T-helper 1 cell treated with Interleukin-12 subunit alpha and Interleukin-12 subunit beta and Interleukin-4 antibody, amounts not matched to agents 30 ng/mL and 1 ng/mL, for 36 hours (primary cell): ENCODE results near the gene C11orf52. TPM values are rescaled to one million over a fixed set of nuclear protein-coding genes. Genes with fewer than 3 reads are reported as not detected.
"Not testable (repeated sequence)": the region's sequence is repeated elsewhere in the genome, so short reads cannot be mapped to it uniquely, and the experiment has no call there.

ENCODE experiments used
- intact Hi-C: fragments of 100-400 bp; cut with micrococcal nuclease; formaldehyde crosslinking; loops from one replicate; pipeline ENCODE4 v1.15.1; 2024
- total RNA-seq: library from RNA; stranded (reverse); gene quantifications from 2 replicates; pipeline ENCODE4 v1.2.3, GENCODE V29; 2022

The C11orf52 gene
- total RNA-seq, 1 donor from 2014 or later, result not detected

DNA sequence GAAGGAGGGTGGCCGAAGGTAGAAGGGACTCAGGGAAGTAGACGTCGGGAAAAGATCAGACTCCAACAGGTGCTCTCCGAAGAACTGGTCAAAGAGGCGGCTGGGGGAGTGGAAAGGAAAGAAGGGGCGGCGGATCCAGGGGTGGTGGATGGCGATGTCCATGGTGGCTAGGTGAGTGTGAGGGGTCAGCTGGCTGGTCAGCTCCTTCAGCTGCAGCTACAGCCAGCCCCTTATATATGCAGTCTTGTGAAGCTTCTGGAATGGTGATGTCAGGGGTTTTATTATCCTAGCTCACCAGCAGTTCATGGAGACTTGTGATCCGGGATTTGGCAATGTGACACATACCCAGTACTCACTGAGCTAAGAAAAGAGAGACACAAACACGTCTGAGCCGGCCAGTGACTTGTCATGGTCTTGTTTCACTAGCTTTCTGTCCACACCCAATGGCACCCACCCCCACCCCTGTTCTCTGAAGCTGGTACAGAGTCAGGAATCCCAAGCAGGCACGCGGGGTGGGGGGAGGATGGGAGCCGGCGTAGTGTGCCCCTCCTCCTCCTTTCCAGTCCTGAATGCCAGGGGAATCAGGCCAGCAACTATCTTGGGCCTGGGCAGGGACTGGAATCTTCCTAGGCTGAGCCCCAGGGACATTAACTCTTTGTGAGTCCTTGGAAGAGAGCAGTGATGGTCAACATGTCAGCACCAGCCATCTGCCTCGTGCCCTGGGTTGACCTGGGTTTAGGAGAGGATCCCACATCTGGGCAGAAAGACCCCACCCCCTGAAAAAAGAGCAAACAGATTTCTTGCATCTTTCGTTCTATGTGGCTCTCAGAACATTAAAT, 6.9 kb upstream of the C11orf52 start, which contains the start of gene CRYAB:
TSS of gene CRYAB (minus strand) at position 208 of the 839 bp plus-strand sequence. CDS start at position 162, 46 bp downstream.
- intact Hi-C loops, result no loop called here

GRCh38 chr11:111912535-111912934, 6.2 kb upstream of the C11orf52 start, which contains the start of gene HSPB2:
Gene HSPB2, plus strand, starts transcription at chr11:111912734. Its CDS starts 96 bp downstream, at chr11:111912830.
- intact Hi-C loops, result no loop called here

DNA sequence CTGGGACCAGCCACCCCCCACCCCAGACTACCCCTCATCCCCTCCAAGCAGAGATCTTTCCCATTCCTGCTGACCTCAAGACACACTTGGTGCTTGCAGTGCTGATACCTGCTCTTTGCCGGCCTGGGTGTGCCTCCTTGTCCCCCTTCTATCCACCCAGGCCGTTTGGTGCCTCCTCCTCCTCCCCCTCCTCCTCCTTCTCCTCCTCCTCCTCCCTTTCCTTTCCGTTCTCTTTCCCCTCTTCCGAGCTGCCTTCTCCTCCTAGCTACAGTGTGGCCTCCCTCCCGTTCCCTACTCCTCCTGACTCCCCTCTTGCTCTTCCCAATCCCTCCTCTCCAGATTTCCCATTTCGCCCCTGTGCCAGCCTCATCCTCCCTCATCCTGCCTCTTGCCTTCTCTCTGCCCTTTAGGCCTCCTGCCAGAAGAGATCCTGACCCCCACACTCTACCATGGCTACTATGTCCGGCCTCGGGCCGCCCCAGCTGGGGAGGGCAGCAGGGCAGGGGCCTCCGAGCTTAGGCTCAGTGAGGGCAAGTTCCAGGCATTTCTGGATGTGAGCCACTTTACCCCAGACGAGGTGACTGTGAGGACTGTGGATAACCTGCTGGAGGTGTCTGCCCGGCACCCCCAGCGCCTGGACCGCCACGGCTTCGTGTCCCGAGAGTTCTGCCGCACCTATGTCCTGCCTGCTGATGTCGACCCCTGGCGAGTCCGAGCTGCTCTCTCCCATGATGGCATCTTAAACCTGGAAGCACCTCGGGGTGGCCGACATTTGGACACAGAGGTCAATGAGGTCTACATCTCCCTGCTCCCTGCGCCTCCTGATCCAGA, 5.5 kb upstream of the C11orf52 start:
- intact Hi-C loops, result no loop called here

DNA sequence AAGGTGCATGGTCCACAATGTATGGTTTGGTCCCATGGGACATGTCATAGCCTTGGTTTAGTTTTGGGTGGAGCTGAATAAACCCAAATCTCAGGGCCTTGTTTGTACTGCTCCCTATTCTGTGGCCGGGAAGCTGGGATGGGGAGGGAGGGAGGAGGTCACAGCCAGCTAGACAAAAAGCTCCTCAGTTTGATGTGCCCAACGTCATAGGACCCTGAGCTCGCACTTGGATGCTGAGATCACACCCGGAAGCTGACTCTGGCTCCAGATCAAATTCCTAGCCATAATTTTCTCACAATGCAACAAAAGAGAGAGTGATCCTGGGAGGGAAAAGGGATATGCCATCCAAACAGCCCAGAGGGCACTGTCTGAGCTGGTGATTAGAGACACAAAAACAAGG, 4.7 kb upstream of the C11orf52 start:
- intact Hi-C loops, result no loop called here

DNA sequence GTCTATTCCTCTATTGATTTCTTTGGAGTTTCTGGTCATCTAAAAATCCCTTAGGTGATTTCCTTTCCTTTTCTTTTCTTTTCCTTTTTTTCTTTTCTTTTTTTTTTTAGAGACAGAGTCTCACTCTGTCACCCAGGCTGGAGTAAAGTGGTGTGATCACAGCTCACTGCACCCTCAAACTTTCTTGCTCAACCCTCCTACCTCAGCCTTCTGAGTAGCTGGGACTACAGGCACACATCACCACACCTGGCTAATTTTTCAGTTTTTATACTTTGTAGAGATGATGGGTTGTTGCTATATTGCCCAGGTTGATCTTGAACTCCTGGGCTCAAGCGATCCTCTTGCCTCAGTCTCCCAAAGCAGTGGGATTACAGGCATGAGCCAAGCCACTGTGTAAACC, 1.9 kb upstream of the C11orf52 start:
- intact Hi-C loops, result no loop called here

GRCh38 chr11:111917312-111917711, 1.4 kb upstream of the C11orf52 start:
- intact Hi-C loops, result no loop called here

DNA sequence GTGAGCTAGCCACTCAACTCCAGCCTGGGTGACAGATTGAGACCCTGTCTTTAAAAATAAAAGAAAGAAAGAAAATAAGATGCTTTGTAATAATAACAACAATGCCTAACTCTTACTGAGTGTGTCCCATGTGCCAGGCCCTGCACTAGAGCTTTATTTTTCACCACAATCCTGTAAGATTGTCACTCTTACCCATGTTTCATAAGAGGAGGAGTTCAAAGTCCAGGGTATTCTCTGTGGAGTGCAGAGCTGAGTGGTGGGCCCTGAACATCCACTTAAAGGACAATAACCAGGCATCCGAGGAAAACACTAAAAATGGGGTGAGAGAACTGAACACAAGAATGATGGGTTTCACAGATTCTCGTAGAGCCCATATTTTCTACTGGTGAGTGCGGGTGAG, 925 bp upstream of the C11orf52 start:
- intact Hi-C loops, result no loop called here

DNA sequence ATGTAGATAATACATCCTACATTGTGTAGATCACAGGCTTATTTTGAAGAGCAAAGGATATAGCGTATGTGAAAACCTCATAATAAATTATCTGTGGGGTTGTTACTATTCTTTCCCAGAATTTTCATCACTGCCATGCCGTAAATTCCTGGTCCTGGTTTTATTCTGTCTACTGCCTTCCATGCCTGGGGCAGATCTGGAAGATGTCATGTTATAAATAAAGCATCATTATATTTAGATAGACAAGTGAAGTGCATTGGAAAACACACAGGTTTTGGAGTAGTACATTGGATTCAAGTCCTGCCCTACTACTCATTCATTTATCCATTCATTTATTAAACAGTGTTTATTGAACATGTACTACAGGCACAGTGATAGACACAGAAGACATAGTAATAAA, 2.2 kb downstream of the C11orf52 start:
- intact Hi-C loops, result no loop called here

- intact Hi-C loops, result no loop called here
Observed at GRCh38 chr11:111921541-111922230, 3.0 kb downstream of the C11orf52 start.

GRCh38 chr11:111922803-111923202, 4.1 kb downstream of the C11orf52 start:
- intact Hi-C loops, result no loop called here

DNA sequence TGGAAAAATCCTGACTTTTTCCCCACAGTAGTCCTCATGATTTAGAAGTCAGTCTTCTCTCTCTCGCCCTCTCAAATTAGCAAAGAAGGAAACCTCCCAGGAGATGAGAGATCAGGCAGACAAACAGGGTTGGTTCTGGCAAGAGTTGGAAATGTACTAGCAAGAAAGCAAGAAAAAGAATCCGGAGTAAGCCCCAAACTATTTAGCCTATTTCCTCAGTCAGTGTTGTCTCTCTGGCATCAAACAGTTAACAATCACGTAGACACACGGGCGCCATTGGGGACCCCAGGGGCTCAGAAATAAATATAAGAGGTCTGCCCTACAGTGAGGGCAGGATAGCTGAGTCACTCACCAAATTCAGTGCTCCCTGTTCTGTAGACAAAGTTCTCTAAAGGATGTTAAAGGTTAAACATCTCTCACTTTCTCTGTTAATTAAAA, 4.7 kb downstream of the C11orf52 start:
- intact Hi-C loops, result no loop called here

DNA sequence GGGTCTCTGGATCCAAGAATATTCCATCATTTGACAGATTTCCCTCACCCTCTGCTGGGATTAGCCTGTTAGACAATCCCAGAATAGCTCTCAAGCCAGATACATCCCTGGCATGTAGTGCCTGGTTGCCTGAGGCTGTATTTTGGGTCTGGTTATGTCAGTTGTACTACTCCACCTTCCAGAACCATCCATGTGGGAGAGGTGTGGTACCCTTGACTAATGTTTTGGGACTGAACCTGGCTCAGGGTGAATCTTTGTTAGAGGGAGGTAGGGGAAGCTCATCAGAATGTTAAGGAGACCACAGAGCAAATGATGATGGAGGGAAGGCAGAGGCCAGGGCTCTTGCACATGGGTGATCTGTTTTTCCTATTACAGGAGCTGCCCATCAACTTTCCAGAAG, 5.2 kb downstream of the C11orf52 start:
- intact Hi-C loops, result no loop called here

DNA sequence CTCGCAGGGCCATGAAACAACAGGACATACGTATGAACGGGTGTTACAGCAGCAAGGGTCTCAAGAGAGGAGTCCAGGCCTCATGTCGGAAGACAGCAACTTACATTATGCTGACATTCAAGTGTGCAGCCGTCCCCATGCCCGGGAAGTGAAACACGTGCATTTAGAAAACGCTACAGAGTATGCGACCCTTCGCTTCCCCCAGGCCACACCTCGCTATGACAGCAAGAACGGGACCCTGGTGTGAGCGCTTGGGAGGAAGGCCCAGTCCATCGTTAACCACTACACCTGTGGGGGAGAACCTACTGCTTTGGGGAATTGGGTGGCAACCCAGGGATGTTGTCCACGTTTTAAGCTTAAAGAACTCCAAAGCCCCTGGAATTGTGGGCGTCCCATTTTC, 7.2 kb downstream of the C11orf52 start:
- intact Hi-C loops, result loop anchor here (1.0 to 5.0 kb wide), 6 partner anchors 47 to 1391 kb away; partner anchors contain the start of genes ALG9, CFAP68, FDXACB1 and PPP2R1B

DNA sequence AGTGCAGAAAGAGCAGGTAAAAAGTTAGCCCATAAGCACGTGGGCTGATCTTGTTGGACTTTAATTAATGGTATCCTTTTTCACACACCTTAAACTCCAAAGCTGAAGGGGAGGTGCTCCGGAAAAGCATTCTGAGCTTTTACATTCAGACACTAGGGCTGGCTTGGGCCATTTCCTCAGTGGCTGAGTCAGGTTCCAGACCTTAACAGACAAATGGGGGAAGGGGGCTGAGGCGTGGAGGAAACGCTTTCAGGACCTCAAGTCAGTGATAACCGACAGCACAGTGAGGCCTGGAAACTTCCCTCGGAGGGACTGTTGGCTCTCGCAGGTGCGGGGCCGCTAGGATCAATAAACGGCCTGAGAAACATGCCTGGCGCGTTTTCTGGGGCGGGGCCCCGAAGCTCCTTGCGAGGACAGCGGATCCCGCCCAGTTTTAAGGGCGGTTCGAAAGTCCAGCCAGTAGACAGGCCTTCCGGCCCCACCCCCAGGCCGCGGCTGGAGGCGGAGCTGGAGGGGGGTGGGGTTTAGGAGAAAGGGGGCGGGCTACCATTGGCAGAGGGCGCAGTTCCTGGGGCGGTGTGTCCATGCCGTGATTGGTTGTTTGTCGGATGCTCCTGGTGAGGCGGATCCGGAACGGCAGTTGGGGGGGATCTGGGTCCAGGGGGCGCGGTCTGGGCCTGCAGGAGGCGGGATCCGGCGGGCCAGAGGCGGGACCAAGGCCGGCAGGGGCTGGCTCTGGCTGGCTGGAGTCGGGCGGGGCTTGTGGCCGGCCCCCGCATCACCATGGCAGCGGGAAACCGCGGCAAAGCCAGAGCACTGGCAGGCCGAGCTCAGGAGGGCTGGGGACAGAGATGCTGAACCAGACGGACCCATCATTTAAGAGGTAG, 8.0 kb downstream of the C11orf52 start:
- intact Hi-C loops, result loop anchor here (1.0 to 5.0 kb wide), 13 partner anchors 10 to 1391 kb away; partner anchors contain the start of genes ALG9, CFAP68, DLAT and FDXACB1

GRCh38 chr11:111930472-111930871, 11.8 kb downstream of the C11orf52 start:
- intact Hi-C loops, result no loop called here

DNA sequence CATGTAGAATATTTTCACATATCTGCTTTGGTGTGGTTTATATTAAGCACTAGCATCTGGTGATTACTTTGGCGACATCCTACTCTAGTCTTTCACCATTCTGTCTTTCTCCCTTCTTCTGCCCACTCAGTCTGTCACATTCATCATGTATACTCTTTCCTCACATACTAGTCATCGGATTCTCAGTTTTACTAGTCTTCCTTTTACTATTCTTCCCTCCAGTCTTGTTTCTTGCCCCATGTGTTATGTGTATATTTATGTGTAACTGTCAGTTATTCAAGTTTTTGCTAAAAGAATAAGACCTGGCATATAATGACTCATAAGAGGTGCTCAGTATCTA, 13.9 kb downstream of the C11orf52 start:
- intact Hi-C loops, result loop anchor here (1.0 kb wide), 2 partner anchors 243 to 348 kb away; partner anchors contain the start of gene BCO2

DNA sequence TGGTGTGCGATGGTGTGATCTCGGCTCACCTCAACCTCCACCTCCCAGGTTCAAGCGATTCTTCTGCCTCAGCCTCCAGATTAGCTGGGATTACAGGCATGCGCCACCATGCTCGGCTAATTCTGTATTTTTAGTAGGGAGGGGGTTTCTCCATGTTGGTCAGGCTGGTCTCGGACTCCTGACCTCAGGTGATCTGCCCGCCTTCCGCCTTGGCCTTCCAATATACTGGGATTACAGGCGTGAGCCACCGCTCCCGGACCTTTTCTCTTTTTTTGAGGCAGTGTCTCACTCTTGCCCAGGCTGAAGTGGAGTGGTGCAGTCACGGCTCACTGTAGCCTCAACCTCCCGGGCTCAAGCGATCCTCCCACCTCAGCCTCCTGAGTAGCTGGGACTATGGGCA, 14.5 kb downstream of the C11orf52 start:
- intact Hi-C loops, result not testable (repeated sequence)

DNA sequence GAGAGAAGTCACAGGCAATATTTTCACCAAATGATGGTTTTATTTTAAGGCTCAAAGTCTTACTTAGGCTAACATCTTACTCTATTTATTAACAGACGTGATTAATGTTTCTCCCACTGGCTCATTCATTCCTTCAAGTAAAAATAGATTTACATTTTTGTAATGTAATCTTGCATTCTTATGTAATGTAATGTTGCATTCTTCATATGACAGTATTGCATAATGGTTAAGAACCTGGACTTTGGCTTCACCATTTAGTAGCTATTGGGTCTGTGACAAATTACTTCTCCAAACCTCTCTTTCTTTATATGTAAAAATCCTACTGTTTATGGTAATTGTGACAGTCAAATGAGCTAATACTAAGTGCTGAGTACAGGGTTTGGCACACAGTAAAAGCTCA, 15.2 kb downstream of the C11orf52 start:
- intact Hi-C loops, result no loop called here

GRCh38 chr11:111934306-111934705, 15.6 kb downstream of the C11orf52 start:
- intact Hi-C loops, result no loop called here
